Stimulated activated naive CD4-positive, alpha-beta T cell (primary cell): ENCODE results near the gene ATP4B.

Experiments
- DNase-seq, 6 experiments: peaks; one replicate each; lab custom pipeline; 2025; lab: John Stamatoyannopoulos, UW

ATP4B gene

DNA sequence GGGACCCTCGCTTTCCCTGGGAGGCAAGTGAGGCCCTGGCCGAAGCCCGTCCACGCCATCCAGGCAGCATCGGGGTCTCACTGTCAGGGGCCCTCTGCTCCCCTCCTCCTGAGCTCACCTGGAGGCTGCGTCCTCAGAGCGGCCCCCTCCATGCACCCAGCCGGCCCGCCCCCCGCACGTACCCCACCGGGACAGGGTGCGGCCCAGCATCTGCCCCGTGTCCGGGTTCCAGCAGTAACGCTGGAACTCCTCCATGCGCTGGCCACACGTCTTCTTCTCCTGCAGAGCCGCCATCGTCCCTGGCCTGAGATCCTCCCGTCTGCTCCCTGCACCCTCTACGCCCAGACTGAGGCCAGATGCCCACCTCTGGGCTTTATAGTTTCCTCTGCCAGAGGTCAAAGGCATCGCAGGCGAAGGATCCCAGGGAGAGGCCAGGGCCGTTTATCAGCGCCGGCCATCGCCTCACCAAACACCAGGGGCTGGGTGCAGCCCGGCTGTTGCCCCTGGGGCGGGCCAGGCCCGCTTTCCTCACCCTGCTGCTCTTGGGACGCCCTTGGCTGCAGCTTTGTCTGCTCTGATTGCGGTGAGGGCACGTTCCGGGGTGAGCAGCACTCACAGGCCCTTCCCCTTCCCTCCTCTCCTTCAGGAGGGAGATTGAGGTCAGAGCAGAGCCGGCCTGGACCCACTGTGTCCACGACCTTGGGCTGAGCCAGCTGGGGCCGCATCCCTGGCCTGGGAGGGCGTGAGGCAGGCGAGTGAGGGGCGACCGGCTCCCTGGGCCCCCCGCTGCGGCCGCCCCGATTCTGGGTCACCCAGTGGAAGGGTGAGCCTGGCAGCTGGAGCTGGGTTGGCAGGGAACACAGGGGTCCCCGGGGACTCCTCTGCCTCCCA lies at the start of gene ATP4B:
ATP4B (minus strand) TSS at position 348 of the 891 bp plus-strand sequence; CDS start at position 294, 54 bp downstream.
- DNase-seq = no peak

DNA sequence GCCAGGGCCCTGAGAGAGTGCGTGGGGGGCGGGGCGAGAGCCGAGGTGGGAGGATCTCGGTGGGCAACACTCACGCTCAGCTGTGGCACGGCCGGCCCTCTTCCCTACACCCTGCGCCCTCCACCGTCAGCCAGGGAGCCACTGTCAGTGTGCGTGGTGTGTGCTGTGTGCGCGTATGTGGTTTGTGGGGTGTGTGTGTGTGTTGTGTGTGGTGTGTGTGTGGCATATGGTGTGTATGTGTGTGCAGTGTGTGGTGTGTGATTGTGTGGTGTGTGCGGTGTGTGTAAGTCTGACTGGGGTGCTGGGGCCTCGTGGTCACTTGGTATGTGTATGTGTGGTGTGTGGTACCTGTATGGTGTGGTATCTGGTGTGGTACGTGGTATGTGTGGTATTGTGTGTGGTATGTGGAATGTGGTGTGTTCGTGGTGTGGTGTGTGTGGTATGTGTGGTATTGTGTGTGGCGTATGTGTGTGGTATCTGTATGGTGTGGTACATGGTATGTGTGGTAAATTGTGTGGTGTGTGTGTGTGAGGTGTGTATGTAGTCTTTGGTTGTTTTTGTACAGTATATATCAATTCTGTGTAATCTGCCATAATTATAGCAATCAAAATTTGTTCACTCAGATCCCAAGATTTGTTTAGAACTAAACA lies 14.1 kb upstream of the ATP4B start:
- DNase-seq = no peak

DNA sequence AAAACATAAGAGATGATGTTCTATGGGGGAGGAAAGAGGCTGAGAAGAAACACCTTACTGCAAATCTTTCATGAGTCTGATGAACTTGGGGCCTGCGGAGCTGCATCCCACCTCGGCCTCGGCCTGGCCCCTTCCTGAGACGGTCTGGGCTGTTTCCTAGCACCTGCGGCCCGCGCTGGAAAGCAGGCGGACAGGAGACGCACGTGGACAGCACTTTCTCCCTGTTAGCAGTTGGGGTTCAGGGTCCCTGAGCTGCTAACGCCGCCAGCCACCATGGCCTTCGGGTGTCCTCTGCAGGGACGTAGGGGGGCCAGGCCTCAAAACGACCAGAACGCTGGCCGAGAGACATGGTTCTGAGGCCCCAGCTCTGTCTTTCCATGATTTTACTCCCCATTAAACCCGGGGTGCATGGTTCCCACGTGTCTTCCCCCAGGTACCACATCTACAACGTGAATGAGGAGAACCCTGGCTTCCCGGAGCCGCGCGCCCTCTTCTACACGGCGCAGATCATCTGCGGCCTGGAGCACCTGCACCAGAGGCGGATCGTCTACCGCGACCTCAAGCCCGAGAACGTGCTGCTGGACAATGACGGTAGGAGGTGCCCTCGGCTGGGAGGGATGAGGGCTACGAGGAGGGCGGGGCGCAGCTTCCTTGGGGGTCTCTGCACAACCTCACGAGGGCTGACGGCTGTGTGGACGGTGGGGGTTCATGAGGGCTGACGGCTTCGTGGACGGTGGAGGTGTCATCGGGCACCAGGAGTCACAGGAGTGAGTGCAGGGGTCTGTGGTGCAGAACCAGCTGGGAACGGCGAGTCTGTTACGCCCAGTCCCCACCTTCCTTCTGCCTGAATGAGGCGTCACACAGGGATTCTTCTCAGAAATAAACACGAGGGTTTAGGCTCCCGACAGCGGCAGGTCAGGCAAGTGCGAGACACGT lies 13.3 kb upstream of the ATP4B start:
- DNase-seq = no peak

DNA sequence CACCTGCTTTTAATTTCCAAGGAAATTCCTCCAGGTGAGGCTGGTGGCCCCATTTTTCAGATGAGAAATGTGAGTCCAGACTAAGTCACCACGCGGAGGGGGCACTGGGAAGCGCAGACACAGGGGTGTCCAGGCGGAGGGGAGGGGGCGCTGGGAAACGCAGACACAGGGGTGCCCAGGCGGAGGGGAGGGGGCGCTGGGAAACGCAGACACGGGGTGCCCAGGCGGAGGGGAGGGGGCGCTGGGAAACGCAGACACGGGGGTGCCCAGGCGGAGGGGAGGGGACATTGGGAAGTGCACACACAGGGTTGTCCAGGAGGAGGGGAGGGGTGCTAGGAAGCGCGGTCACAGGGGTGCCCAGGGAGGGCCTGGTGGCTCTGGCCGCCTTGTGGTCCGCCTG lies 12.5 kb upstream of the ATP4B start:
- DNase-seq = no peak

DNA sequence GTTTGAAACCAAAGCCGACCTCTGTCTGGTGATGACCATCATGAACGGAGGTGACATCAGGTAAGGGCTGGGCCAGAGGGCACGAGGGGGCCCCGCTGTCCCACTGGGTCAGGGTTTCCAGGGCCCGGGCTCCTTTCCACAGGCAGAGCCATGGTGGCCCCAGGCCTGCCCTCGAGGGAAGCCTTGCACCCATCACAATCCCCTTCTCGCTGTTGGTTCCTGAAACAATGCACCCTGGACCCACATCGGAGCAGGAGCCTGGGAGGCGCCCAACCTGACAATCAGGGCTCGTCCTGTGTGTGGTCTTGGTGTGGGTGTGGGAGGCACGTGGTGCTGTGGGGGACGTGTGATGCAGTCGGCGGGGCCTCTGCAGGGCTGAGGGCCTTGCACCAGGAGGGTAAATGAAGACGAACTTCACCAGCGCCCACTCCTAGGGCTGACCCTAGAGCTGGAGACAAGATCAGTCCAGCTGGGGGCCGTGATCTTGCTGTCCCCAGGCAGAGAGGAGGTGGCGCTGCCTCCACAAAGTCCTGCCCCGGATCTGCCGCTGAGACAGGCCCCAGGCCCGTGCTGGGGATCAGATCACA lies 11.8 kb upstream of the ATP4B start:
- no peak for DNase-seq

DNA sequence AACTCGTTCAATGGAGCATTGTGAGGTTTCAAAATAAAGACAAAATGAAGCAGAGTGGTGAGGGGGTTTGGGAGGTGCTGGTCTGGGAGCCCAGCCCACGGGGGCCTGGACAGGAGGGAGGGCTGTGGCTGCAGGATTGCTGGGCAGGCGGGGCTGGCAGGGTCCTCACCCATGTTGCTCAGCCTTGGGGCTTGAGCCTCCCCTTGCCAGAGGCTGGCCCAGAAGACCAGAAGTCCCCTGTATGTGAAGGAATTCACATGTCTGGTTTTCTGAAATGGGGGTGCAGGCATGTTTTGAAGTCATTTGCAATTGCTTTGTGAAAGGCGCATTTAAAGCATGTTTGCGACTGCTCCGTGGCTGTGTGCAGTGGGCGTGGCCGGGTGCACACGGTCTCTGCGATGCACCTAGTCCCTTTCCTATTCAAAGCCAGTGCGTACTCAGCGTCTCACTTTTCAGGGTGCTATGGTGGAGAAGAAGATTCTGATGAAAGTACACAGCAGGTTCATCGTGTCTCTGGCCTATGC lies 11.3 kb upstream of the ATP4B start:
- DNase-seq = no peak

DNA sequence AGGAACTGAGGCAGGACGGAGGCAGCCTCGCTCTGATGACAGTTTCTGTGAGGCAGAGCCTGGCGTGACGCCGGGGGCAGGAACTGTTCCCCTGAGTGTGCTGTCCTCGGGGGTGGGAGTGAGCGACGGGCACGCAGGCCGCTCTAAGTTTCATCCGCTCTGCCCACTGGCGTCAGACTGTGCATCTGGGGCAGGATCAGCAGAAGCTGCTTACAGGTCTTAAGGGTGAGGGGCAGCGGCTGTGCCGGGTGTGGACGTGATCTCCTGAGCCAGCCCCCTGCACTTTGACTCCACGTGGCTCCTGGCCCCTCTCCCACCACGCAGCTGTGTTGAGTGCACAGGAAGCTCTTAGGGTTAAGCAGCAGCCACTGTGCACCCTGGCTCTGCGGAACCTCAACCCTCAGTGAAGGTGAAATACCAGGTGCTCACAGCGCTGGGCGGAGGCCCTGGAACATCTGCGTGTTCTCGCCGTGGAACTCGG lies 10.5 kb upstream of the ATP4B start:
- DNase-seq = no peak

DNA sequence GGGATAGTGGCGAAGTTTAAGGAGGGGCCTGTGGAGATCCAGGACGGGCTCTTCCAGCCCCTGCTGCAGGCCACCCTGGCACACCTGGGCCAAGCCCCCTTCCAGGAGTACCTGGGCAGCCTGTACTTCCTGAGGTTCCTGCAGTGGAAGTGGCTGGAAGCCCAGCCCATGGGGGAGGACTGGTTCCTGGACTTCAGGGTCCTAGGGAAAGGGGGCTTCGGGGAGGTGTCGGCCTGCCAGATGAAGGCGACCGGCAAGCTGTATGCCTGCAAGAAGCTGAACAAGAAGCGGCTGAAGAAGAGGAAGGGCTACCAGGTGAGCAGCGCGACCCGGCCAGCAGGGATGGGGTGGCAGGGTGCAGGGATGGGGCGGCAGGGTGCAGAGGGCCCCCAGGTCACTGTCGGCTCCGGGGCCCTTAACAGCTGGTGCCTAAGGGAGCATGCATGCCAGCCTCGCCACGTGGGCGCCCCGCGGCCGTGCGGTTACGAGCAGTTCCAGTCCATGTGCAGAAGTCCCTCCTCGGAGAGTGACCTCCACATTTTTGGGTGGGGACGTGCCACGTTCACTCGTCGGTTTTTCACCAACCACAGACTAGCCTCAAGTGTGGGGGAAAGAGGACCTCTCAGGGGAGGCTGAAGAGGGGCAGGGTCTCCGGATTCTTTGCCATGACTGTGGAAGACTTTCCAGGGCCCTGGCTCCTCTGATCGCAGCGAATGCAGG lies 9.9 kb upstream of the ATP4B start:
- DNase-seq = no peak

DNA sequence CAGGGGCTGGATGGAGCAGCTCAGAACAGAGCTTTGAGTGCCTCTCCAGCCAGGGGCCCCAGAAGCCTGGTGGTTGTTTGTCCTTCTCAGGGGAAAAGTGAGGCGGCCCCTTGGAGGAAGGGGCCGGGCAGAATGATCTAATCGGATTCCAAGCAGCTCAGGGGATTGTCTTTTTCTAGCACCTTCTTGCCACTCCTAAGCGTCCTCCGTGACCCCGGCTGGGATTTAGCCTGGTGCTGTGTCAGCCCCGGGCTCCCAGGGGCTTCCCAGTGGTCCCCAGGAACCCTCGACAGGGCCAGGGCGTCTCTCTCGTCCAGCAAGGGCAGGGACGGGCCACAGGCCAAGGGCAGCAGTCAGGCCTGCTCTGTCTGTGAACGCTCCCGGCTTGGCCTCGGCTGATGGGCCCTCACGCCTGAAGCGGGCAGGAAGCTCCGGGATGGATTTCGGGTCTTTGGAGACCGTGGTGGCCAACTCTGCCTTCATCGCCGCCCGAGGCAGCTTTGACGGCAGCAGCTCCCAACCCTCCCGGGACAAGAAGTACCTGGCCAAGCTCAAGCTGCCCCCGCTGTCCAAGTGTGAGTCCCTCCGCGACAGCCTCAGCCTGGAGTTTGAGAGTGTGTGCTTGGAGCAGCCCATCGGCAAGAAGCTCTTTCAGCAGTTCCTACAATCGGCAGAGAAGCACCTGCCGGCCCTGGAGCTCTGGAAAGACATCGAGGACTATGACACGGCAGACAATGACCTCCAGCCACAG lies 9.1 kb upstream of the ATP4B start, which contains the start of gene GRK1:
GRK1 (plus strand) TSS at position 269 of the 751 bp plus-strand sequence; CDS start at position 437, 168 bp downstream.
- DNase-seq = no peak

DNA sequence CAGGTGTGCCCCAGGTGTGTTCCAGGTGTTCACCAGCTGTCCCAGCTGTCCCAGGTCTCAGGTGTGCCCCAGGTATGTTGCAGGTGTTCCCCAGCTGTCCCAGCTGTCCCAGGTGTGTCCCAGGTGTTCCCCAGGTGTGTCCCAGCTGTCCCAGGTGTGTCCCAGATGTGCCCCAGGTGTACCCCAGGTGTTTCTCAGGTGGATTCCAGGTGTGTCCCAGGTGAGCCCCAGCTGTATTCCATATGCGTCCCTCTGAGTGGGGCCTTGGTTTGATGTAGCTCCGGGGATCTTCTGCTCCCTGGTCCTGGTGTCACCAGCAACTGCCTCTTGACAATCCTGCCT lies 8.3 kb upstream of the ATP4B start:
- DNase-seq = no peak

DNA sequence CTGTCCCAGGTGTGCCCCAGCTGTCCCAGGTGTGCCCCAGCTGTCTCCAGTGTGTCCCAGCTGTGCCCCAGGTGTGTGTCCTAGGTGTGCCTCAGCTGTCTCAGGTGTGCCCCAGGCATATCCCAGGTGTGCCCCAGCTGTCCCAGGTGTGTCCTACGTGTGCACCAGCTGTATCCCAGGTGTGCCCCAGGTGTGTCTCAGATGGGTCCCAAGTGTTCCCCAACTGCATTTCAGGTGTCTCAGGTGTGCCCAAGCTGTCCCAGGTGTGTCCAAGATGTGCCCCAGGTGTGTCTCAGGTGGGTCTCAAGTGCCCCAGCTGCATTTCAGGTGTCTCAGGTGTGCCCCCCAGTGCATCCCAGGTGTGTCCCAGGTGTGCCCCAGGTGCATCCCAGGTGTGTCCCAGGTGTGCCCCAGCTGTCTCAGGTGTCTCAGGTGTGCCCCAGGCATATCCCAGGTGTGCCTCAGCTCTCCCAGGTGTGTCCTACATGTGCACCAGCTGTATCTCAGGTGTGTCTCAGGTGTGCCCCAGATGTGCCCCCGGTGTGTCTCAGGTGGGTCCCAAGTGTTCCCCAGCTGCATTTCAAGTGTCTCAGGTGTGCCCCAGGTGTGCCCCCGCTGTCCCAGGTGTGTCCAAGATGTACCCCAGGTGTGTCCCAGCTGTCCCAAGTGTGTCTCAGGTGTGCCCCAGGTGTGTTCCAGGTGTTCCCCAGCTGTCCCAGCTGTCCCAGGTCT lies 7.8 kb upstream of the ATP4B start:
- DNase-seq = no peak

DNA sequence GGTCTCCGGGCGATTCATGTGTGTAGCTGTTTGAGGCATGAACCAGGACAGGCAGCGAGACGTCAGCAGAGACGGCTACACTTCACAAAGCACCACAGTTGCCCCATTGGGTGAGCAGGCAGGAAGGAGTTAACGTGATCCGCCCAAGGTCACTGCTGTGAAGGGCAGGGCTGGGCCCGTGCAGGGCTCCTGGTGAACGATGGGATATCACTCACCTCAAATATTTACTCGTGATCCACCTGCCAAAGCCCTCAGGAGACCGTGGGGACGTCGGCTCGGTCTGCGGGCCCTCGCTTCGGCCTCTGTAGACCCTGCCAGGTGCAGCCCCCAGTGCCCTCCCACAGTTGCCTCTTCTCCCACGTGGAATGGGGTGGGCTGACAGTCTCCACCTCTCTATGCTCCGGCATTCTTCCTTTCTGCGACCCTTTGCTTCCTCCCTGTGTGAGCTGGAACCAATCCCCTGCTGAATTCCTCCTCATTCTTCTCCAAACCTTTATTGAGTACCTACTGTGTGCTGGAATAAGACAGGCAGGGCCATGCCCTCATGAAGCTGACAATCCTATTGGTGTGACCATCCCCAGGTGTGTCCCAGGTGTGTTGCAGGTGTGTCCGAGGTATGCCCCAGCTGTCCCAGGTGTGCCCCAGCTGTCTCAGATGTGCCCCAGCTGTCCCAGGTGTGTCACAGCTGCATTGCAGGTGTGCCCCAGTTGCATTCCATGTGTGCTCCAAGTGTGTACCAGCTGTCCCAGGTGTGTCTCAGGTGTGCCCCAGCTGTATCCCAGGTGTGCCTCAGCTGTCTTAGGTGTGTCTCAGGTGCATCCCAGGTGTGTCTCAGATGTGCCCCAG lies 7.0 kb upstream of the ATP4B start:
- DNase-seq = no peak

DNA sequence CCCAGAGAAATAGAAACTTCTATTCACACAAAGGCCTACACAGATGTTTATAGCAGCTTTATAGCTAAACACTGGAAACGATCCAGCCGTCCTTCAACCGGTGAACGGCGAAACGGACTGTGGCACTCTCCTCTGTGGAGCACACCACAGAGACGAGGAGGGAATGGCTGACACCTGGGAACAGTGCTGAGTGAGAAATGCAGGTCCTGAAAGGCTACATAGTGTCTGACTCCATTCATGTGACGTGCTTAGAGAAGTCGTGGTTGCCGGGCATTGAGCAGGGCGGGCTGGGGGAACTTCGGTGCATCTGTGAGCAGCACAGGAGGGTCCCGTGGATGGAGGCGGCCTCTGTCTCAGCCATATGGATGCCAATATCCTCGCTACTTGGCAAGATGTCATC lies 5.9 kb upstream of the ATP4B start:
- no peak for DNase-seq

DNA sequence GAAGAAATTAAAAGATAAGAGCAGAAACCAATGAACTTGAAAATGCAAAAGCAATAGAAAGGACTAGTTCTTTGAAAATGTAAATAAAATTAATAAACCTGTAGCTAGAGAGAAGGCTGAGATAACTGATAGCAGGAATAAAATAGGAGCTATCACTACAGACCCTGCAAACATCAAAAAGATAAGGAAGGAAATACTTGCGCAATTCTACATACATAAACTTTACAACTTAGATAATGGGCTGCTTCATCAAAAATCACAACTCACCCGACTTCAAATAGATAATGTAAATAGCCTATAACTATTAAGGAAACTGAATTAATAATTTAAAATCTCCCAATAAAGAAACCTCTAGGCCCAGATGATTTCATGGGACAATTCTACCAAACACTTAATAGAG lies 3.5 kb upstream of the ATP4B start:
- no peak for DNase-seq

DNA sequence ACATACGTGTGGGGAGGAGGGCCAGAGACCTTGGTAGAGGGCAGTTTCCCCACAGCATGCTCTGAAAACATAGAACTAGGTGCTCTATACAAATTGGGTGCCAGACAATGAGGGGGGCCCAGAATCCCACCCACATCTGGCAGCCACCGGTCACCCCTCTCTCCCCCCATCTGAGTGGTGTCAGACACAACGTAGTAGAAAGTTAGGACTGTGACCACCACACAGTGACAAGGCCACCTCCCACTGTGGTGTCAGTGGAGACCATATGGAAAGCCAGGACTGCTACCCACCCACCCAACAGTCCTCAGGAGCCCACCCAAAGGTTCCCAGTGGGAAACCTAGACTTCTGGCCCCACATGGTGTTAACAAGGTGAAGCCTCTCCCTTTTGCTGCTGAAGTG lies 2.1 kb upstream of the ATP4B start:
- no peak for DNase-seq

DNA sequence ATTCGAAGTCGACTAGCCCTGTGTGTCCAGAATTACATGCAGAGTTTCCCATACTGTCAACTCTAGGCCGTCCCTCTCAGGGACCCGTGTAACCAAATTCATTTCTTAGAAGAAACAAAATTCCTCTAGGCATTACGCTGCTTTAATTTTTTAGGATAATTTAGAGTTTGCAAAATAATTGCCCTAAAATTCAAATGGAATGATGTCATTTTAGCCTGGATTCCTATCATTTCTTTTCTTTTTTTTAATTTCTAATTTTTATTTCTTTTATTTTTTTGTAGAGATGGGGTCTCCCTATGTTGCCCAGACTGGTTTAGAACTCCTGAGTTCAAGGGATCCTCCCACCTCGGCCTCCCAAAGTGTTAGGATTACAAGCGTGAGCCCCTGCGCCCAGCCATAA lies 1.3 kb upstream of the ATP4B start:
- DNase-seq = no peak

DNA sequence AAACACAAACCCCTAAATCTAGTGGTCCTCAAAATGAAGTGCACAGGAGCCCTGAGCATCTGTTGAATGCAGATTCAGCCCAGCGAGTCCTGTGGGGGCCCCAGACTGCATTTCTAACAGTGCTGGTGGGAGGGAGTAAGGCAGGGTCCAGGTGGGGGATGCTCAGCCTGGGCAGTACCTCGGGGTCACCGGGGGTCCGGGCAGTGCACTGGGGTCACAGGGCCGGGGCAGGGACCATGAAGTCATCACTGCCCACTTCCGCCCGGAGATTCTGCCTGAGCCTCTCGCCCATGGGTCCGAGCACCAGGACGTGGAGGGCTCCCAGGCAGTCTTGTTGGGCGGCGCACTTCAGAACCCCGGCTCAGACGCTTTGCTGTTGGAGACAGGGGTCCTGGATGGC lies 838 bp upstream of the ATP4B start:
- DNase-seq = no peak

DNA sequence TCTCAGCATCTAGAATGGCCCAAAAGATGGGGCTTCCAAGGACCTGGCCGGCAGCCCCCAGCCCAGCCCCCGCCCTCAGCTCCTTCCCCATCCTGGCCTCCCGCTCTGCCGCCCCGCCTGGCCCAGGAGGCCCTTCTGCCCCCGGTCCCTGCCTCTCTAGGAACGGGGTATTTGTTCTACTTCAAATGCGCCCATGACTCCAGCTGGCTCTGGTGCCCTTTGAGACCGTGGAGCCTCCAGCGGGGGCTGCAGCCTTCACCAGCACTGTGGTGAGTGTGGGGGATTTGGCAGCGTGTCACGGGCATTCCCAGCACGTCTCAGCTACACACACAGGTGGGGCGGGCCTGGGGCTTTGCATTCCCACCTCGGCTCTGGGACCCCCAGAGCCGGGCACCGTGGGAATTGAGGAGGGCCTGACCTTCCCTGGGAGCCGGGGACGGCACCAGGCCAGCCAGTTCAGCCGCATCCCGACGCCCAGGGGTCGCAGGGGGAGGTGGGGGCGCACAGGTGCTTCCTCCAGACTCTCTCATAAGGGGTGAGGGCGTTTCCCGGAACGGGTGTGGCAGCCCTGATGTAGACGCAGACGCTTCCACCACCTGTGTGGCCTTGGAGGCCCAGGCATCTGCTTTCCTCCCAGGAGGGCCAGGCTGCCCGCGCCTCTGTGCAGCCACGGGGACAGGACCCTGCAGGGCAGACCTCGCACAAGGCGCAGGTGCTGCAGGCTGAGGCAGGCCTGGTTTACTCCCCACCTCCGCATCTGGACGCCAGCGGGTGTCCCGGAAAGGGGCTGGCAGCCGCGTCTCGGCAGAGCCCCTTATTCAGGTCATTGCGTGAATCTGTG lies 947 bp downstream of the ATP4B start:
- DNase-seq = no peak
